VCaP (cell line): ENCODE results near the gene ATG2B.

Source experiments
- H3K27ac ChIP-seq: fragments of 450-650 bp; 2 replicates; pipeline ENCODE4 v1.5.1; 2017
- CTCF ChIP-seq: fragments of 450-650 bp; conservative IDR thresholded peaks from 2 replicates; pipeline ENCODE4 v1.5.1; 2017; ENCODE audit warnings: mild to moderate bottlenecking, moderate library complexity

The ATG2B gene

GRCh38 chr14:96370528-96370927 lies 7.4 kb upstream of the ATG2B start:
- no peak overlapping the region for H3K27ac ChIP-seq
- TF ChIP-seq CTCF = no peak

GRCh38 chr14:96368534-96368933 lies 5.4 kb upstream of the ATG2B start:
- TF ChIP-seq CTCF = no peak
- no peak overlapping the region for H3K27ac ChIP-seq

GRCh38 chr14:96364962-96365361 lies 1.8 kb upstream of the ATG2B start:
- no peak for TF ChIP-seq CTCF
- peak overlapping the region; percentile 96 for H3K27ac ChIP-seq

GRCh38 chr14:96363751-96364336 lies 703 bp upstream of the ATG2B start:
- TF ChIP-seq CTCF = no peak
- peak overlapping the region; percentile 96 for H3K27ac ChIP-seq

GRCh38 chr14:96362071-96362964 lies 823 bp downstream of the ATG2B start:
- H3K27ac ChIP-seq = peak overlapping the region; percentile 96
- no peak for TF ChIP-seq CTCF

GRCh38 chr14:96359959-96360358 lies 3.2 kb downstream of the ATG2B start:
- no peak for TF ChIP-seq CTCF
- no peak overlapping the region; the same call in 1 of the 2 replicates for H3K27ac ChIP-seq

- H3K27ac ChIP-seq = no peak overlapping the region
- no peak; the same call in 1 of the 2 replicates for TF ChIP-seq CTCF
Observed at GRCh38 chr14:96357216-96357615, 5.9 kb downstream of the ATG2B start.
